ENCODE results near the gene BRD3OS. TPM values are rescaled to one million over a fixed set of nuclear protein-coding genes. Genes with fewer than 3 reads are reported as not detected.

Gene BRD3OS
- total and polyA plus RNA-seq, 2 of the 13 experiments (the other 11 are each of a cell fraction or from before 2014, with no cell fraction given) = 4.9 to 5.7 TPM

DNA sequence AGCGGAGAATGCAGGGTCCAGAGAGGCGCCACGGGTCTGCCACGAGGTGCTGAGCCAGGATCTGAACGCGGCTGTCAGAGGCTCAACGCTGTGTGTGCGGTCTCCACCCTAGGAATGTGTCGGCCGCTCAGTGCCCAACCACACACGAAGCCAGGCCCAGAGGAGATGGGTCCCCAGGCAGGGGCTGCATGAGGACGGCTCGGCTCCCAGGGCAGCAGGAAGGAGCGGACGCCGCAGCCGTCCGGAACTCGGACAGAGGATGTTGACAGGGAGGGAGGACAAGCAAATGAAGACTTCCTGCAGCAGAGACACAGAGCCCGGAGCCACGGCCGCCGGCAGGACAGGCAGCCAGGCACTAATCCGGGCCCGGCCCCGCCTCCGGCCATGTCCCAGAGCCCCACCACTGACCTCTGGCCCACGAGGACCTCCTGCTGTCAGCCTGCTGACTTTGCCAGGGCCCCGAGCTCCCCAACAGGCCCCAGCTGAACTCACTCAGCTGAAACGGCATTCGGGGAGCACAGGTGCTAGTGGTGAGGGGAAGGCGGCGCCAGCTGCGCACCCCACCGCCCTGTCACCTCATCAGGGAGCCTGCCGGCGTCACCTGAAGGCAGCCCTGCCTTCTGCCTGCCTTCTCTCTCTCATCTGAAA is 45.9 kb upstream of the BRD3OS start (continued):
- TF ChIP-seq KLF6 (CRISPR knock-in tag; IDR thresholded peaks at IDR 0.05) = no peak; the same call in none of the 2 replicates
- TF ChIP-seq ARNTL (CRISPR knock-in tag; IDR thresholded peaks at IDR 0.05) = peak; percentile 85; the same call in 1 of the 2 replicates
- TF ChIP-seq, protein P1, sequence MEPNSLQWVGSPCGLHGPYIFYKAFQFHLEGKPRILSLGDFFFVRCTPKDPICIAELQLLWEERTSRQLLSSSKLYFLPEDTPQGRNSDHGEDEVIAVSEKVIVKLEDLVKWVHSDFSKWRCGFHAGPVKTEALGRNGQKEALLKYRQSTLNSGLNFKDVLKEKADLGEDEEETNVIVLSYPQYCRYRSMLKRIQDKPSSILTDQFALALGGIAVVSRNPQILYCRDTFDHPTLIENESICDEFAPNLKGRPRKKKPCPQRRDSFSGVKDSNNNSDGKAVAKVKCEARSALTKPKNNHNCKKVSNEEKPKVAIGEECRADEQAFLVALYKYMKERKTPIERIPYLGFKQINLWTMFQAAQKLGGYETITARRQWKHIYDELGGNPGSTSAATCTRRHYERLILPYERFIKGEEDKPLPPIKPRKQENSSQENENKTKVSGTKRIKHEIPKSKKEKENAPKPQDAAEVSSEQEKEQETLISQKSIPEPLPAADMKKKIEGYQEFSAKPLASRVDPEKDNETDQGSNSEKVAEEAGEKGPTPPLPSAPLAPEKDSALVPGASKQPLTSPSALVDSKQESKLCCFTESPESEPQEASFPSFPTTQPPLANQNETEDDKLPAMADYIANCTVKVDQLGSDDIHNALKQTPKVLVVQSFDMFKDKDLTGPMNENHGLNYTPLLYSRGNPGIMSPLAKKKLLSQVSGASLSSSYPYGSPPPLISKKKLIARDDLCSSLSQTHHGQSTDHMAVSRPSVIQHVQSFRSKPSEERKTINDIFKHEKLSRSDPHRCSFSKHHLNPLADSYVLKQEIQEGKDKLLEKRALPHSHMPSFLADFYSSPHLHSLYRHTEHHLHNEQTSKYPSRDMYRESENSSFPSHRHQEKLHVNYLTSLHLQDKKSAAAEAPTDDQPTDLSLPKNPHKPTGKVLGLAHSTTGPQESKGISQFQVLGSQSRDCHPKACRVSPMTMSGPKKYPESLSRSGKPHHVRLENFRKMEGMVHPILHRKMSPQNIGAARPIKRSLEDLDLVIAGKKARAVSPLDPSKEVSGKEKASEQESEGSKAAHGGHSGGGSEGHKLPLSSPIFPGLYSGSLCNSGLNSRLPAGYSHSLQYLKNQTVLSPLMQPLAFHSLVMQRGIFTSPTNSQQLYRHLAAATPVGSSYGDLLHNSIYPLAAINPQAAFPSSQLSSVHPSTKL (CRISPR knock-in tag; IDR thresholded peaks at IDR 0.05) = peak; percentile 50; the same call in 1 of the 2 replicates
- no peak for TF ChIP-seq CHCHD3 (CRISPR knock-in tag; IDR thresholded peaks at IDR 0.05)
- TF ChIP-seq ZNF263 (CRISPR knock-in tag; IDR thresholded peaks at IDR 0.05) = peak; percentile 98
- TF ChIP-seq, protein P2, sequence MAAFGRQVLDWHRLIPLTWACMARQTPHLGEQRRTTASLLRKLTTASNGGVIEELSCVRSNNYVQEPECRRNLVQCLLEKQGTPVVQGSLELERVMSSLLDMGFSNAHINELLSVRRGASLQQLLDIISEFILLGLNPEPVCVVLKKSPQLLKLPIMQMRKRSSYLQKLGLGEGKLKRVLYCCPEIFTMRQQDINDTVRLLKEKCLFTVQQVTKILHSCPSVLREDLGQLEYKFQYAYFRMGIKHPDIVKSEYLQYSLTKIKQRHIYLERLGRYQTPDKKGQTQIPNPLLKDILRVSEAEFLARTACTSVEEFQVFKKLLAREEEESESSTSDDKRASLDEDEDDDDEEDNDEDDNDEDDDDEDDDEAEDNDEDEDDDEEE (CRISPR knock-in tag; IDR thresholded peaks at IDR 0.05) = 0 out of 2 replicates have a peak, but pooled peaks have one; percentile 45
- no peak for TF ChIP-seq CHD4 (IDR thresholded peaks at IDR 0.05; ENCODE audit: borderline replicate concordance, low read length)
- TF ChIP-seq PTBP1 (IDR thresholded peaks at IDR 0.05; ENCODE audit: low read depth, low read length, poor library complexity, severe bottlenecking) = no peak
- no peak for TF ChIP-seq MAFG (CRISPR knock-in tag; IDR thresholded peaks at IDR 0.05)
- peak; percentile 72; the same call in 1 of the 2 replicates for TF ChIP-seq KDM5B (CRISPR knock-in tag; IDR thresholded peaks at IDR 0.05; ENCODE audit: borderline replicate concordance)
- peak; percentile 18 for TF ChIP-seq KDM2A (CRISPR knock-in tag; IDR thresholded peaks at IDR 0.05; ENCODE audit: borderline replicate concordance, low read depth)
- no peak for TF ChIP-seq MAF1 (CRISPR knock-in tag; IDR thresholded peaks at IDR 0.05; ENCODE audit: borderline replicate concordance)
- TF ChIP-seq, protein P3, sequence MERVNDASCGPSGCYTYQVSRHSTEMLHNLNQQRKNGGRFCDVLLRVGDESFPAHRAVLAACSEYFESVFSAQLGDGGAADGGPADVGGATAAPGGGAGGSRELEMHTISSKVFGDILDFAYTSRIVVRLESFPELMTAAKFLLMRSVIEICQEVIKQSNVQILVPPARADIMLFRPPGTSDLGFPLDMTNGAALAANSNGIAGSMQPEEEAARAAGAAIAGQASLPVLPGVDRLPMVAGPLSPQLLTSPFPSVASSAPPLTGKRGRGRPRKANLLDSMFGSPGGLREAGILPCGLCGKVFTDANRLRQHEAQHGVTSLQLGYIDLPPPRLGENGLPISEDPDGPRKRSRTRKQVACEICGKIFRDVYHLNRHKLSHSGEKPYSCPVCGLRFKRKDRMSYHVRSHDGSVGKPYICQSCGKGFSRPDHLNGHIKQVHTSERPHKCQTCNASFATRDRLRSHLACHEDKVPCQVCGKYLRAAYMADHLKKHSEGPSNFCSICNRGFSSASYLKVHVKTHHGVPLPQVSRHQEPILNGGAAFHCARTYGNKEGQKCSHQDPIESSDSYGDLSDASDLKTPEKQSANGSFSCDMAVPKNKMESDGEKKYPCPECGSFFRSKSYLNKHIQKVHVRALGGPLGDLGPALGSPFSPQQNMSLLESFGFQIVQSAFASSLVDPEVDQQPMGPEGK (CRISPR knock-in tag; IDR thresholded peaks at IDR 0.05) = peak; percentile 64
- TF ChIP-seq MAZ (IDR thresholded peaks at IDR 0.05; ENCODE audit: borderline replicate concordance, low read depth, low read length) = no peak
- TF ChIP-seq MAZ (CRISPR knock-in tag; IDR thresholded peaks at IDR 0.05; ENCODE audit: low read depth) = peak; percentile 21; the same call in 1 of the 2 replicates
- TF ChIP-seq, protein P4, sequence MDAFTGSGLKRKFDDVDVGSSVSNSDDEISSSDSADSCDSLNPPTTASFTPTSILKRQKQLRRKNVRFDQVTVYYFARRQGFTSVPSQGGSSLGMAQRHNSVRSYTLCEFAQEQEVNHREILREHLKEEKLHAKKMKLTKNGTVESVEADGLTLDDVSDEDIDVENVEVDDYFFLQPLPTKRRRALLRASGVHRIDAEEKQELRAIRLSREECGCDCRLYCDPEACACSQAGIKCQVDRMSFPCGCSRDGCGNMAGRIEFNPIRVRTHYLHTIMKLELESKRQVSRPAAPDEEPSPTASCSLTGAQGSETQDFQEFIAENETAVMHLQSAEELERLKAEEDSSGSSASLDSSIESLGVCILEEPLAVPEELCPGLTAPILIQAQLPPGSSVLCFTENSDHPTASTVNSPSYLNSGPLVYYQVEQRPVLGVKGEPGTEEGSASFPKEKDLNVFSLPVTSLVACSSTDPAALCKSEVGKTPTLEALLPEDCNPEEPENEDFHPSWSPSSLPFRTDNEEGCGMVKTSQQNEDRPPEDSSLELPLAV (CRISPR knock-in tag; conservative IDR thresholded peaks at IDR 0.05; ENCODE audit: low read depth) = no peak
- peak; percentile 32; the same call in 1 of the 2 replicates for TF ChIP-seq PHF8 (CRISPR knock-in tag; IDR thresholded peaks at IDR 0.05)
- TF ChIP-seq, protein P5, sequence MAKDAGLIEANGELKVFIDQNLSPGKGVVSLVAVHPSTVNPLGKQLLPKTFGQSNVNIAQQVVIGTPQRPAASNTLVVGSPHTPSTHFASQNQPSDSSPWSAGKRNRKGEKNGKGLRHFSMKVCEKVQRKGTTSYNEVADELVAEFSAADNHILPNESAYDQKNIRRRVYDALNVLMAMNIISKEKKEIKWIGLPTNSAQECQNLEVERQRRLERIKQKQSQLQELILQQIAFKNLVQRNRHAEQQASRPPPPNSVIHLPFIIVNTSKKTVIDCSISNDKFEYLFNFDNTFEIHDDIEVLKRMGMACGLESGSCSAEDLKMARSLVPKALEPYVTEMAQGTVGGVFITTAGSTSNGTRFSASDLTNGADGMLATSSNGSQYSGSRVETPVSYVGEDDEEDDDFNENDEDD (CRISPR knock-in tag; IDR thresholded peaks at IDR 0.05; ENCODE audit: borderline replicate concordance) = peak; percentile 26; the same call in 1 of the 2 replicates
